ENCODE results near the gene UST.
"Not testable (repeated sequence)": the region's sequence is repeated elsewhere in the genome, so short reads cannot be mapped to it uniquely, and the experiment has no call there.

The UST gene

DNA sequence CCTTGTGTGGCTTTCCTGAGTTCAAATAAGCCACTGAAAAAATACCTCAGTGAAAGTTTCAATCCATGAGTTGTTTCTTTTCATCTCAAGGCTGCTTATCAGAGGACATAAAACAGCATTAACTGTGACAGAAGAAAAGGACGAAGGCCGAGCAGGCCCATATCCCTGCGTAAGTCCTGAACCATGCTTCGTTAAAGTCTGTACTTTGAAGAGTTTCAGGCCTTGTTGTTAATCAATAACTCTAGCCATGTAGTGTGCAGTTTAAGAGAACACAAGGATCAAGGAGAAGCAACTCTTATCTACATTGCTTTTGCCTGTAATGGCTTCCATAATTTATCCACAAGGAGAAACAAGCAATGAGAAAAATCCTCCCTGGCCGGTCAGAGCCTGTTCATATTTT is 165.4 kb downstream of the UST start:
- DNase-seq: no peak

DNA sequence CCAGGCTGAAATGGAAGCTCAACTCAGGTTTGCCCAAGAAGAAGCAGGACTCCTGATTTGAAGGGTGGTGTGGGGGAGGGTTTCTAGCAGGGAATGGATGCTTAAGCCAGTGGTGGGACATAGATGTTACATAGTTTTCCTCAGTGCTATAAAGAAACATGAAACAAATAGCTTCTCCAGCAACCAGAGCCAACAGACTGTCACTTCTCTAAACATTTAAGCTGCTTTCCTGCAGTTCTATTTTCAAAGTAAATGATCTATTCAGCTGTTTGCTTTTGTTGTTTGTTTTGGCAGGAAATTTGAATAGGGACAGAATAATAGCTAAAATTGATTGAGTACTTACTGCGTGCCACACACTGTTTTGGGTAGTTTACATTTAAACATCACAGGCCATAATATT is 169.0 kb downstream of the UST start:
- no peak for DNase-seq

DNA sequence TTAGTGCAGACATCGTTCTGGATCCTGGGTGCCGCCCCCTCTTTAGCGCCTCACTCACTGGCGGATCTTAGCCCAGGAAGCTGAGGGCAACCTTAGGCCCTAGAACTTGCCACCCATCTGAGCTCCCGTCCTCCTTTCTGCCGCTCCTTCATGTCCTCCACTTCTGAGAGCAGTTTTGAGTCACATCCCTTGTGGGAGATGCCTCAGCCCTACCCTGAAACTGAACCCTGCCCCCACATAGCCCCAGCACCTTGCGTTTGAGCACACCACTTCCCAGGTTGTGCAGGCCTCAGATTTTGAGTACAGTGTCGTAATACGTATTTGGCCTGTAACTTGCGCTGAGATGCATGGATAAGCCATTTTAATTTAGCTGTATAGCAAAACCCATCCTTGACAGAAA is 169.7 kb downstream of the UST start:
- not testable (repeated sequence) for DNase-seq

DNA sequence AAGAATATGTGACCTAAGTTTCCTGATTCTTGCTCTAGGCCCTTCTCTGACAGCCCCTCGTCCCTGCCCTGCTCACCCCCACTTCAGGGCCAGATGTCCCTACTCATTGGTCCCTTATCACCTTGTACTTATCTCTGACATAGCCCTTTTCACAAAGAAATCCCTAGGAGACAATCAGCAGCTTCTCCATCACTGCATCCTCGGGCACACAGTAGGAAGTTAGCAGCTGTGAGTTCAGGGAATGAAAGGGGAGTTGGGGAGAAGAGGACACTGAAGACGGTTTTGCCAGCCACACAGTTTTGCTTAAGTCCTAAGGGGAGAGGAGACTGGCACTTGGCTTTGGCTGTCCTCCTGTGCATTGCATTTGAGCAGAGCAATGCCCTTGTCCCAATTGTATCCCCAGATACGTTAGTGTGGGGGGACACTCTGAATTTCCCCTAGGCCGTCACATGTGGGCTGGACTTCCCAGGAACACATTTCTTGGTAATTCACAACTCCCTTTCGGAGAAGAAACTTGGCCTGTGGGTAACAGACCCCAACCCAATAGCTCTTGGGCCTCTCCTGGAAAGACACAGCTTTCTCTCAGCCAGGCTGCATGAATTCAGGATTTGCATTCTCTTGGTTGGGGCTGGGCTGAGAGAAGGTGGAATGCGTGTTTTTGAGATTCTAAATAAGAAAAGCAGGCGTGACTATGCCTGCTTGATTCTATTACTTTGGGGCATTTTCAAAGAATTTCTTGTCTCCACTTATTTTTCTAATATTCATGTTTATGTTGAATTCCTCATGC is 177.6 kb downstream of the UST start:
- no peak for DNase-seq

- no peak for DNase-seq
Observed at GRCh38 chr6:148925701-148926100, 178.9 kb downstream of the UST start.

DNA sequence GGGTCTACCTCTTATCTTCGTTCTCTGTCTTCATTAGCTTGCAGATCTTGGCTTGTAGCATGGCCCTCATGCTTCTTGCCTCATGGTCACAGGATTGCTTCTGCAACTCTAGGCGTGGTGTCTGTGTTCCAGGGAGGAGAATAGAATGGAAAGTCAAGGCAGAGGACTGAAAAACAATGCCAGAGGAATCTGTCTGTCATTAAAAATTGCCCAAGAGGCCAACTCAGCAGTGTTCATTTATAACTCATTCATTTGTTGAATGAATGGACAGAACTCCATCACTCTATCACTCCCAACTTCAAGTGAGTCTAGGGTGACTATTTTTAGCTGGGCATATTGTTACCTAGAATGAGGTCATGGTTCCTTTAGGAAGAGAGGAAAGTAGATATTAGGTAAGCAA is 179.6 kb downstream of the UST start:
- no peak for DNase-seq

DNA sequence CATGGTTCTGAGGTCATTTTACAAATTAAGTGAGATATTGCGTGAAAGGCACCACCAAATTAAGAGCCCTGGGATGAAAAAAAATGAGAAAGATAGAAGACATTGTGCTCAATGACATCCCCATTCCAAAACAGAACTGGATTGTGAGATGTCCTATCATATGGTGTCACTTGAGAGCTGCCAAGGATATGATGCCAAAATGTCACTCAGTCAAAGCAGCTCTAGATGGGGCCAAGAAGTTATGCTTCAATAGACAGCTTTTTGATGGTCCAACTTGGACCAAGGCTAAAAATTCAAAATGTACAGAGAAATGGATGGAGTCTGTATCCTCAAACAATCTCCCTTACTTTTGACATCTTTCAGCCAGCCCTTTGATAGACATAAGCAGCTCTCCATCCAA is 180.8 kb downstream of the UST start:
- DNase-seq: no peak

DNA sequence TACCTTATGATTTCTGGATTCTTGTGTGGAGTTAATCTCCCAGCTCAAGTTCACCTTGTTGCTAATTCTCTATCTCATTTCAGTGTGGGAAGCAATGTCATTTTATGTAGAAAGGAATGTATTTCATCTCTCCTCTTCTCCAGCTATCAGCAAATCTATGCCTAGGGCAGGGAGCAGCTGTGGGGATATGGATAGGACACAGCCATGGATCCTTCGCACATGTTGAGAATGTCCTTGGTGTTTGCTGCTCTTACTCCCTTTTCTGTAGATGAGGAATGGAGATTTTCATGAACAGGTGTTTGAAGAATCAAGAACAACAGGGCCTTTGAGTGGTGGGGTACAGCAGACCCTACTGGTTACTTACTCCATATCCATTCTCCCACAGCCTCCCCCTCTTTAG is 182.0 kb downstream of the UST start:
- DNase-seq: no peak

DNA sequence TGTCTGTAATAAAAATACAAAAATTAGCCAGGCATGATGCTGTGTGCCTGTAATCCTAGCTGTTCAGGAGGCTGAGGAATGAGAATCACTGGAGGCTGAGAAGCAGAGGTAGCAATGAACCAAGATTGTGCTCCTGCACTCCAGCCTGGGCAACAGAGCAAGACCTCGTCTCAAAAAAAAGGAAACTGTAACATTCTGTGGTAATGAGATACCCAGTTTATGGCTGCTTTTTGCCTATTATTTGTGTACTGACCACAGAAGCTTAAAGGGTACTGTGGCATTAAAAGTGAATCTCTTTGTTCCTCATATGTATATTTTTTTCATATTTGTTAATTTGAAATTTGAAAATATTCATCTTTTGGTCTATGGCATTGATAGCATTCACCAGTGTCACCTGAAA is 185.4 kb downstream of the UST start:
- no peak for DNase-seq

DNA sequence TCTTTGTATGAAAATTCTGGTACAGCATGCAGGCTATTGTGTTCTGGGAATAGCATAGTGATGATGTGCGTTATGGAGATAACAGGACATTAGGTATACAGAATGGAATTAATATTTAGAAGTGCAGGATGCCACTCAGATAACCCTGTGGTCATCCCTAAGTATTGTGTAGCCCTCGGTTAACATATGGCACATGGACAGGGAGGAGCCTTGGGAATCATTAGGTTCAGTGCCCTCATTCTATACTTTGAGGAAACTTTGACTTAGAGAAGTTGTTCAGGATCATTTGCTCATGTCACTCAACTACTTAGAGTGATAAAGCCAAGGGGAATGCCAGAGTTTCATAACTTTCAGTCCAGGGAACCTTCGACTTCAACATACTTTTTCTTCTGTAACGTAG is 185.9 kb downstream of the UST start:
- no peak for DNase-seq

DNA sequence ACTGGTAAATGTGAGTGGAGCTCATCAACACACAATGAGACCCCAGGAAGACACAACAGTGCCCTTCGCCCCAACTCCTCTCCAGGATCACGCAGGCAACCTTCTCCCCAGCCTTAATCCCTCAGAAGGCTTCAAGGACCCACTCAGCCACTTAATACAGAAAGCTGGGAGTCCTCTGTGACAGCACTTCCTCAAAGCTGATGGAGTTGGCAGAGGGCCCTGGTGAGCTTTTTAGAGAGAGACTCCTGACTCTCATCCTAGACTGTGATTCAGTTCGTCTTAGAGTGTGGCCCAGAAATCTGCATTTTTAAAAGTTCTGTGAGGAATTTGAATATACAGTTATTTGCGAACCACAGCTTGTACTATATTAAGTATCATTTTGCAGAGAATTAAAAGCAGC is 187.7 kb downstream of the UST start:
- DNase-seq: no peak

GRCh38 chr6:148934961-148935360 is 188.1 kb downstream of the UST start:
- DNase-seq: no peak

- DNase-seq: no peak
Observed at GRCh38 chr6:148935705-148936435, 189.0 kb downstream of the UST start.

GRCh38 chr6:148943451-148943850 is 196.6 kb downstream of the UST start:
- no peak for DNase-seq

DNA sequence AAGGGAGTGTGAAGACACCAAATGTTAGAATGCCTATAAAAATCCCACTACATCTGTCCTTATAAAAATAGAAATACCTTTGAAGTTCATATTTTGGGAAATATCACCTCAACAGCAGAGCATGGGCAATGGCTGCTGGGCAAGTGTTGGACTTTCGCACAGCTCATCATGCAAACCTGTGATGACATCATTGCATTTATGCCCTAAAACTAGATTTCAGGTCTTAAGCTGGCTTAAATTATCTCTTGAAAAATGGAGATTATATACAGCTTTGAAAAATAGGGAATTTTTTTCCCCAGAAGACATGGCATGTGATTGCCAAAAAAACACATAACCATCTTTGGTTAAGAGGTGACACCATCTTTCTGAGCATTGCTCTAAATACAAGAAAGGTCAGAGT is 197.8 kb downstream of the UST start:
- DNase-seq: no peak

DNA sequence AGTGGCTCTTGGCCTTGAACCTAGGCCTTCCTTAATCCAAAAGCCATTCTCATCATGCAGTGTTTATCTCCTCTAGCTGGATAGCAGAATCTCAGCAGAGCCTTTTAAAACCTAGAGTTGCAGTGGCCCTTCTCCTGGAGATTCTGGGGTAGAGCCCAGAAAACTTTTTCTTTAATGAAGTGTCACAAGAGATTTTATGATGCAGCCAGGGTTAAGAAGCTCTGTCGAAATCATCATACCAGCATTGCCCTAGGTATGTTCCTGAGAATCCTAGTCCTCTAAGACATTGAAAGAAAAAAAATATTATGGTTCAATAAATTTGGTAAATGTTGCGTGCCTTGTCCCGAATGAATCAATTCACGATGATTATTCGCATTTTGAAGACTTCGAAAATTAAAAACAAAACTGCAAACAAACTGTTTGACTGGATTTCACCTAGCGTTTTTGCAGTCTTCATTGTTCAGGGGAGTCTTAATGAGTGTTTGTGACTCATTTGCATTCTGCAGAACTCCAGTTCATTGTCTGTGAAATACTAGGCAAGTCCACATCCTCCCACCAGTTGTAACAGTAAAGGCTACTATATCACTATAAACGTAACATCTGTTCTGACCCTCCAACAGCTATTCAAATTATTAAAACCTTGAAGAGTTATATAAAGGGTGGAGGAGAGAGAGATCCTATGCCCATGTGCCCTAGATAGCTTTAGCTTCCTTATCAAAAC is 198.6 kb downstream of the UST start:
- DNase-seq: no peak

DNA sequence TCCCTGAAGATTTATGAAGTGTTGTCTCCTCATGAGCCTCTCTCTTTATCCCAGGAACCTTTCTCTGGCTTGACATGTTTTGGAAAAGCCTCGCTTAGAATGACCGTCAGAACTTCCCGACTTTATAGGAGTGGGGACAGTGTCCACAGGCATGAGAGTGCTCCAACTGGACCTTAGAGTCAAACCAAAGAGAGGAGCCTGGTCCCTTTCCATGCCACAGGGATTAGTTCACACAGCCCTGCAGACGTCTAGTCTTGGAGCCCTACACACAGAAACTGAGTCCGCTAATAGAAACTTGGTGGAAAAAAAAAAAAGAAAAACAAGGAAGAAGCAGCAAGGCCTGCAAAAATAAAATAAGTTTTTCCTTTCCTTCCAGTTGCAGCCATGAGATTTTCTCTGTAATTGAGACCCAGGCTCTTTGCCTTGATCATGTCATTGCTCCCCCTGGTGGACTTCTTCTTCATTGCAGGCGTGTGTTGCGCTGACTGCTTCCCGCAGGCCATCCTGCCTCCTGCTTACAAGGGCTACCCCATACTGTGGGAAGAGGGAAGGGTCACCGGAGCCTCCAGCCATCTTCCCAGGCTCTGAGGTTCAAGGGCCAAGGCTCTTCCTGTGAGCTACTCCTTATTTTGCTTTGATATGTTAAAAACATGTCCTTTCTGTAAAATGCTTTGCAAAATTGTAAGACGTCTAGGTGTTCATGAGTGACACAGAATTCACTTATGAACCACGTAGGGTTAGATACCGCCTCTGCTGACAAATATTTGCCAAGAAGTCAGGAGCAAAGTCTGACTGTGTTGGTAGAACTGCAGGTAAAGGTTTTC is 201.0 kb downstream of the UST start:
- DNase-seq: peak; percentile 38 to 71 (median 56)

DNA sequence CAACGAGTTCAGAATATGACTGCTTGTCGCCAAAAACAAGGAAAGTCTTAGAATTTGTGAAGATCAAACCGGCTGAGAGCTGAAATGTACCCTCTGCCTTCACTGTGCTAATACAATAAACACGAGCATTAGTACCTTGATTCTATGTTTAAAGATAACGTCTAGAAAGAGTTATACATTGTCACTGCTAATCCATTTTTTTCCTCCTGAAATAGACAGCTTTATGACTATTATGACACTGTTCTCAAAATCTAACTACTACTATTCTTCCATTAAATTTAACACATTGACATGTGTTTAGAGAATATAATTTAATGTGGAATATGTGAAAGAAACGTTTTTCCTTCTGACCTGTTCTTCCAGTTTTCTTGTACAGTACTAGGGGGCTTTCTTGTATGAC is 204.8 kb downstream of the UST start:
- DNase-seq: no peak

DNA sequence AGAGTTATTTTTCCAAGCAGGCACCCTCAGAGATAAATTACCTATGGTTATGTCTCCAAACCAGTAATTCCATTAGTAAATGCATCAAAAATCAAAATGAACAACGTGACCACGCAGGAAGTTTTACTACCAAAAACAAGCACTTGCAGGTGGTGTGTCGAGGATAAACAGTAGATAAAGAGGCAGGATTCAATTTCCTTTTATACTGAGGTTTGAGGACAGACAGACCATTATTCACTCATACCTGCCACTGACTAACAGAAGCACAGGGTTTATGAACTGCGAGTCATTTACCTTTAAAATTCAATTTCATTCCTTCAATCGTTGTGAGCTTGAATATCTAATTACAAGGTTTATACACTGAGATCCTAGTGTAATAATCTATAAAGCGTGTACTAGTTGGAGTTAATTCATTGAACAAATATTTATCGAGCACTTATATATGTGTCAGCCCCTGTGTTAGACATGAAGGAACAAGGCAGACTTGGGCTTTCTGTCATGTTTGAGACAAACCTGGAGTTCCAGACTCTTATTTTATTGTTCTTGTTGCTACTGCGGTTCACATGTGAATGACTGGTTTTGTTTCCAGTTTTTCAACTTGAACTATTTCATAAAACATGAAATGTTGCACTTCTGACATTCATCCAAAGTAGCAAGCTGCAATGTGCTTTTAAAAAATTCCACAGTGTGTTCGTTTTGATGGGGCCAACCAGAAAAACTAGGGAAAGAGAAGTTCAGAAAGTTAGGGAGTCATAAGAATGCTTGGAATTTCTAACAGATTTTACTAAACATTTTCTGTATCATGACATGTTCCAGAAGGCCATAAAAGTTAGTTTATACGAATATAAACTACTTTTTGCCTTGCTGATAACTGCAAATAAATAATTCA is 205.6 kb downstream of the UST start:
- DNase-seq: no peak

GRCh38 chr6:148954461-148954860 is 207.6 kb downstream of the UST start:
- DNase-seq: no peak

DNA sequence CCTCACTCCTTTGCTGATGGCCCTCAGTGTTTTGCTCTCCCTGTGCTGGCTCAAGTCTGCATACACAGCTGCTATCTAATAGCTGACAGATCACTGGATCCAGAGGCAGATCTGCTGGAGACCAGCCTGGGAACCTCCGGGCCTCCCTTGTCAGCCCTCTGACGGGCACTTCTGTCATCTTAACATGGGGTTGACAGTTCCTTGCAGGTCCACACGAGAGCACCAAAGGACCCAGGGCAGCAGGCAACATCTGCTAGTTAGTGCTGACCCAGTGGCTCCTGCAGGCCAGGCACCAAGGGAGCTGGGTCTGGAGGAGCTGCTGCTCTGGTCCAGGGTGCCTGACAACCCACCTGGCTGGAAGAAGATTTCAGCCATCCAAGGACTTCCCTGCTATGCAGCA is 208.1 kb downstream of the UST start:
- no peak for DNase-seq

DNA sequence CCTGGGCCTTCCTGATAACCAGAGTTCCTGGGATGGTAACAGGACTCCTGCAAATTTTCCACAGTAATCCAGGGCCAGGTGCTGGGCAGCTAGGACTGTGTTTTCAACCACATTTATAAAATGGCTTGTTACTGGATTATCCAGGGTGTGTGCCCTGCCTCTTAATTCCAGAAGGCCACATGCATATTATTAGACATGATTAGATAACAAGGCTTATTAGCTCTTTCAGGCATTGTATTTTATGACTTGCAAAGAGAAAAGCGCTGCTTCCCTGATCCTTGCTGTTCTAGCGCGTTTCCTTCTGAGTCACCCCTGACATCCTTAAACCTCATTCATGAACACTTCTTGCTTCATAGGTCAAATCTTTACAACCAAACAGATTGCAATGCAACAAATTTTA is 208.6 kb downstream of the UST start:
- DNase-seq: no peak

Measured in activated CD4-positive, CD25-positive, alpha-beta regulatory T cell (primary cell).